Cerebellar cortex (tissue), 1 donor: ENCODE data around the gene CNIH1.
"Not testable (repeated sequence)": the region's sequence is repeated elsewhere in the genome, so short reads cannot be mapped to it uniquely, and the experiment has no call there.

Experiments
- DNase-seq: peaks from one replicate; pipeline ENCODE4 v3.0.0-alpha.2; 2015; ENCODE audit warnings: low spot score

Gene CNIH1

DNA sequence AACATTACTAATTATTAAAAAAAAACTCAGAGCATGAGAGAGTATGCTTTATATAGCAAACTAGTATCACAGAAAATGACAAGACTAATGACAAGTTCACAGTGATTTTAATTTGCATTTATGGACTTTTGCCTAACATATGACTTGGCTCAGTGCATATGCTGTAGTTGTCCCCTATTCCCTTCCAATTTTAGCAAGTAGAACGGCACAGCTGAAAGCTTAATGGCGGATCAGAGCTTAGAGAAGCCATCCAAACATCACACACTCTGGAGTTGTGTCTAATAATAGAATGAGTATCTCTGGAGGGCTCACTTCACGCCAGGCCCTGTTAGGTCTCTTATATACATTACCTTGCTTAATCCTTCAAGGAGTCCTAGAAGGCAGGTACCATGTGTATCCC lies 13.3 kb downstream of the CNIH1 start:
- no peak for DNase-seq

DNA sequence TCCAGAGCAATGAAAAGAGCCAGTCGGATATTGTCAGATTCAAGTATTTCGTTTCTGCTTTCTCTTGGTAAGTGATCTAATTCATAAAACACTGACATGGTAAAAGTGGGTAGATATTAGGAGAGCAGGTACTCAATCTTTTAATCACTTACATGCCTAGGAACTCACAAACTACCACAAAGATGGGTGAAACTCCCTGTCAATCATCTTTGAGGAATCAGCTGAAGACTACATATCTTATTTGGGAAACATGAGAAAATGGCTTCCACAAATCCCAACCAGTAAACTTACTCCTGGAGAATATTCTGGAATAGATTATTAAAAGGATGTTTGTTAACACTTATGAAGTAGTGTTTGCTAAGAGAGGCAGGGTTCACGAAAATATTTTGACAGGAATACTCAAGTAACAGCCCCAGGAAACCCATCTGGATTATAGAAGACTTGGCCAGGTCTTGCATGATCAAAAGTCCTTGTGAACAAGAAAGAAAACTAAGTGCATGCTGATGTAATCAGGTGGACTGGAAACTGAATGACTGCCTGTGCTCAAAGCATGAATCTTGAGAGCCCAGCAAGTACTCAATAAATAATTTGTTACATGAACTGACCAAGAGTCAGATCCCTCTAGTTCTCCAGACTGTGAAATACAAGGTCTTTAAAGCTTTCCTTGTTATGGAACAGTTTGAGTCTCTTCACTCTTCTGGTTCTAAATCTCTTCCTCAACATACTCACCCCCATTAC lies 15.5 kb downstream of the CNIH1 start:
- no peak for DNase-seq

DNA sequence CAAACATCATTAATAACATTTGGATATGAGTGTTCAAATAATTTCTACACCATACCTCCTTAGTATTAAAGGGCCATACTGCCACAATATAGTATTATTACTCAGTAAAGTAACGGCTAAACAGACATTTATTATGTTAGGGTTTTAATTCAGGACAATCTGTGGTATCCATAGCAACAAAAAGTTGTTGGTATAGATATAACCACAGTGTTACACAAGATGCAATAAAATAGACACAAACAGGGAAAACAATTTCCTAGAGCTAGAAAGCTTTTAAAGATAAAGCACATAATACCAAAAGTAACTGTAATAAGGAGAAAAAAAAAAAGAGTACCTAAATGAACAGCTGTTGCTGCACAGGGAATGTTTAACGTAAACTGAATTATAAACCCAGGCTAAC lies 16.1 kb downstream of the CNIH1 start:
- no peak for DNase-seq

DNA sequence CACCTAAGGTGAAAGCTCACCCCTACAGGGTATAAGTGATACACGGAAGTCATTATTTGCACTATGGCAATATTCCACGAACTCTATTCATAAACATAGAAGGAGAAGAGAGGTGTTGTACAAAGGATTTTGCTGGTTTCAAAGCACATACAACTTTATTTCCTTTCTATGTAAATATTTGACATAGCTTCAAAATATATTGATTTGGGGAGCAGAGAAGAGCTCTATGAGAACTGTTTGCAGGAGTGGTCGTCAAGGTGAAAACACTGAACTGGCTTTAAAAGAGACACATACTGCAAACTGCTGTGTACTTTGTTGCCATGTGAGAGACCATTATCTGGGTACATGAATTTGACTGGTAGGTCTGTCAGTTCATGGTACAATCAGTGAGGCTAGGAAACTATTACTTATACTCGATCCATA lies 16.7 kb downstream of the CNIH1 start:
- no peak for DNase-seq

DNA sequence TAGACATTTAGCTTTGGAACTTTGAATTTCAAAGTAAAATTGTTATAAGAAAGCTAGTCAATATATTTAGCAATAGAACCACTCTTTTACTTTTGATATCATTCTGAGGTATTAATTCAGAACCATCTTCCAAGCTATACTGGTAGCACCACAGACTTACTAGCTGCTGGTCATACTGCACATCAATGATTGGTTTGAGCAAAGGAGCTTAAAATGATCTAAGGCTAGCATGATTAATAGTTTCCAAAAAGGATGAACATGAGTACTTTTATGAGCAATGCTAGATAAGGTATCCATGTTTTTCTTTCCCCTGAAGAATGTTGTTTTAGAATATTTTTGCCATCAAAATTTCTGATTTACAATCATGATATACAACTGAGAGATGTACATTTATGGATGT lies 17.2 kb downstream of the CNIH1 start:
- no peak for DNase-seq

DNA sequence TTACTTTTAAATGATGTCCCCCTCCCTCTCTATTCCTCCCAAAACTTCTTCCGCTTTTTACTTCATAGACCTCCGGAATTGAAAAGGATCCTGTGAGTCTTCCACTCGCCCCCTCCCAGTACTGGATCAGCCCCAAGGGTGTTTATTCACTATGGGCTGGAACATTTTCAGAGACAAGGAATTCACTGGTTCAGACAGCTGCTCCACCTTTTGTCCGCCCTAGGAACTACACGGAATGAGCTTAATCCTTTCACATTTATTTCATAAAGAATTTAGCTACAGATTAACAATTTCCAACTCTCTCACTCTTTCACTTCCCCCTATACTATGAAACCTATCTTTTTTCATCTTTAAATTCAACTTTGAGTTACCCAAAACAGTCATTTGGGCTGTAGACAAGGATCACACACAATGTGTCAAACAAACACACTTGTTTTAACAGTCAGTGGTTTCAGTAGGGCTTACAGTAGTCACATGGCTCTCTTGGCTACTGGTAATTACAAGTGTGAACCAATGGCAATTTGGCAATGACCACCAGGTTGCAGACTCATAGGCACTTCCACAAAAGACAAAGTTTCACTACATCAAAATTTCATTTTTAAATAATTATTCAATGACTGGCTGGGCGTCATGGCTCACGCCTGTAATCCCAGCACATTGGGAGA lies 20.6 kb downstream of the CNIH1 start:
- peak; percentile 50 for DNase-seq

DNA sequence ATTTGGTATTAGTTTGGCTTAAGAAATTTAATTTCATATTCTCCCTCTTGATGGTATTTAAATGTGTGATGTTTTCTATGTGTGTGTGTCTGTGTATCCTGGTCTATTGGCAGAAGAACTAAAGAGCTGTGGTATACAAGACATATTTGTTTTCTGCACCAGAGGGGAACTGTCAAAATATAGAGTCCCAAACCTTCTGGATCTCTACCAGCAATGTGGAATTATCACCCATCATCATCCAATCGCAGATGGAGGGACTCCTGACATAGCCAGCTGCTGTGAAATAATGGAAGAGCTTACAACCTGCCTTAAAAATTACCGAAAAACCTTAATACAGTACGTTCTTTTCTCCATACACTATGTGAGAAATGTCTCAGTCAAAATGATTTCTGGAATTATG lies 29.8 kb downstream of the CNIH1 start:
- DNase-seq, result no peak

DNA sequence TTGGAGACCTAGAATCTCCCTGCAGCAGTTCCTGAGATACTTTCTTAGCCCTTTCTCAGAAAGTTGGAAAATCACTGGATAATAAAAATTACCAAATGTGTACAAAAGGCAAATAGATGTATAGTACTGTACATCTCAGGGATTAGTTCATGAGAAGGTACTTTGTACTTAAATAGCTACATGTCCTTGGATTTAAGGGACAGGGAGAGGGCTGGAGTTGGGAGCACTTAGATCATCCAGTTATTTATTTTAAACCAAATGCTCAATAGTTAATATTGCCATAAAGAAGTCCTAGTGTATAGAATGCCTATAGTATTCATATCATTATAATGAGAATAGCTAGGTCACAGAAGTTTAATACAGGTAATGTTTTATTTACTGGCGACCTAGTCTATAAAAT lies 31.0 kb downstream of the CNIH1 start:
- no peak for DNase-seq

DNA sequence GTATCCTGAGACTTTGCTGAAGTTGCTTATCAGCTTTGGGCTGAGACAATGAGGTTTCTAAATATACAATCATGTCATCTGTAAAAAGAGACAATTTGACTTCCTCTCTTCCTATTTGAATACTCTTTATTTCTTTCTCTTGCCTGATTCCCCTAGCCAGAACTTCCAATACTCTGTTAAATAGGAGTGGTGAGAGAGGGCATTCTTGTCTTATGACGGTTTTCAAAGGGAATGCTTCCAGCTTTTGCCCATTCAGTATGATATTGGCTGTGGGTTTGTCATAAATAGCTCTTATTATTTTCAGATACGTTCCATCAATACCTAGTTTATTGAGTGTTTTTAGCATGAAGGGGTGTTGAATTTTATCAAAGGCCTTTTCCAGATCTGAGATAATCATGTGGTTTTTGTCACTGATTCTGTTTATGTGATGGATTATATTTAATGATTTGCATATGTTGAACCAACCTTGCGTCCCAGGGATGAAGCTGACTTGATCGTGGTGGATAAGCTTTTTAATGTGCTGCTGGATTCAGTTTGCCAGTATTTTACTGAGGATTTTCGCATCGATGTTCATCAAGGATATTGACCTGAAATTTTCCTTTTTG lies 37.7 kb downstream of the CNIH1 start:
- DNase-seq, result not testable (repeated sequence)

DNA sequence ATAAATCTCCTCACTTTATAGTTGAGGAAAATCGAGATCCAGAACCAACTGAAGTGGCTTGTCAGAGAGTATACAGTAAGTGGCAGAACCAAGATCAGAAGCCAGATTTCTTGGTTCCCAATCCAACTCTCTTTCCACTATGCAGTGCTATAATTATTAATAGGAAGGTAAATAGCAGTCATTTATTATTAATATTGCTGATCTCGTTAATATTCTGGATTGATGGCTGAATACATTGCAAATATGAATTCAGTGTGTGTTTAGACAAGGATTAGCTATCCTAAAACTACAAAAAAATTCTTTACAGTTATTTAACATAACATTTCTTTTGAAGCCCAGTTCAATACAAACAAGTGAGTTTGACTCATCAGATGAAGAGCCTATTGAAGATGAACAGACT lies 41.6 kb downstream of the CNIH1 start:
- no peak for DNase-seq

DNA sequence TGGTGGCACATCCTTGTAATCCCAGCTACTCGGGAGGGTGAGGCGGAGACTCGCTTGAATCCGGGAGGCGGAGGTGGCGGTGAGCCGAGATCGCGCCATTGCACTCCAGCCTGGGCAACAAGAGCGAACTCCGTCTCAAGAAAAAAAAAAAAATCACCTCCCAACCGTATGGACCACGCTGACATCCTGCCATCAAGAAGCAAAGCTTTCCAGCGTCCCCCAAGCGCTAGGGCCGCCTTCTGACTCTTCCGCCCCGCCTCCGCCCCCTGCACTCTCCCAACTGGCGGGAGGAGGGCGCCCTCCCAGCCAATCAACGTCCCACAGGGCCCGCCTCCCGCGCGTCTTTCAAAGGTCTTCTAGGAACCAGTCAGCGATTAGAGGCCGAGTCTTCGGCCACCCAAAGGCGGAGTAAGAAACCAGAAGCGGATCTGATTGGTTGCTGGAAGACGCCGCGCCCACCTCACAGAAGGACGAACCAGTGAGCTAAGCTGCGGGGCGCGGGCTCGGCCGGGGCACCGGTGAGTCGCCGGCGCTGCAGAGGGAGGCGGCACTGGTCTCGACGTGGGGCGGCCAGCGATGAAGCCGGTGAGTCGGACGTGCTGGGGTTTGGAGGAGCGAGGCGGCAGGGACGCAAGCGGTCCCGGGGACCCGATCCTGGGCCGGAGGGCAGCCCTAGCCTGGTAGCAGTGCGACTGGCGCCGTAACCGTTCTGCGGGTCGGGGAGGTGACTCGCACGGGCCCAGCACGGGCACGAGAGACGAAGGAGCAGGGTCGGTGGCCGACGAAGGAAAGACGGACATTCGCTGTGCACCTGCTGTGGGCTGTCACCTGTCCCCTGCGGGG lies 44.5 kb downstream of the CNIH1 start, which contains the start of gene CDKN3:
CDKN3 (plus strand) TSS at position 515 of the 843 bp plus-strand sequence; CDS start at position 577, 62 bp downstream.
- DNase-seq, result peak; percentile 100

DNA sequence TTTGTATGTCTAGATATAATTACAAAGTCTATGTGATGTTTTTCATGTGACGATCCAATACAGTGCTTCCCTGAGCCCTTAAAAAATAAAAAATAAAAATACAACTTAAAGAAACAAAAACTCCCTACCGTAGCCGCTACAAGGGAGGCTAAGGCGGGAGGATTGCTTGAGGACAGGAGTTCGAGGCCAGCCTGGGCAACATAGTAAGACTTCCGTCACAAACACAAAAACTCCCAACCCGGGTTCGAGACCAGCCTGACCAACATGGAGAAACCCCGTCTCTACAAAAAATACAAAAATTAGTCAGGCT lies 45.0 kb downstream of the CNIH1 start:
- no peak for DNase-seq

DNA sequence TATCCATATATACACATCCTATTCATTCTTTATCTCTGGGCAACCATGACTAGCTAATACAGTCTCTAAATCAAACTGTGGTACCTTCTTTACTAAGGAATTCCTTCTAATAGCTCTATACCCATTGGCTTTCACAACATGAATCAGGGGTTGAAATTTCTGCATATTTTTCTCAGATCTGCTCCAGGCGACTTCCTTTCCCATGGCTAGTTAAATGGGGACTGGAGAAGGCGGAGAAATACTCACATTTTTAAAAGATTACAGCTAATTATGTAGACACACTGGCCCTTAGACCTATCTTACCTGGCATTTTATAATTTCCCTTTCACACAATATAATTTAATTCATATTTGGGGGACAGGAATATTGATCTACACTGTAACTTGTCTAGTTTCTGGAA lies 45.5 kb downstream of the CNIH1 start:
- DNase-seq, result no peak

DNA sequence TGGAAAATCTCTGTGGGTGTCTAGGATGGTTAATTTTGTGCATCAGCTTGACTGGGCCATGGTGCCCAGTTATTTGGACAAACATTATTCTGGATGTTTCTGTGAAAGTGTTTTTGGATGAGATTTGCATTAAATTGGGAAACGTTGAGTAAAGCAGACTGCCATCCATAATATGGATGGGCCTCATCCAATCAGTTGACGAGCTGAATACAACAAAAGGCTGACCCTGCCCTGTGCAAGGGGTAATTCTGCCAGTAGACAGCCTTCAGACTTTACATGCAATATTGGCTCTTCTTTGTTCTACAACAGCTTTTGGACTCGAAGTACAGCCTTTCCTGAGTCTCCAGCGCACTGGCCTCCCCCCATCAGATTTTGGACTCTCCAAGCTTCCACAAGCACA lies 45.9 kb downstream of the CNIH1 start:
- no peak for DNase-seq

DNA sequence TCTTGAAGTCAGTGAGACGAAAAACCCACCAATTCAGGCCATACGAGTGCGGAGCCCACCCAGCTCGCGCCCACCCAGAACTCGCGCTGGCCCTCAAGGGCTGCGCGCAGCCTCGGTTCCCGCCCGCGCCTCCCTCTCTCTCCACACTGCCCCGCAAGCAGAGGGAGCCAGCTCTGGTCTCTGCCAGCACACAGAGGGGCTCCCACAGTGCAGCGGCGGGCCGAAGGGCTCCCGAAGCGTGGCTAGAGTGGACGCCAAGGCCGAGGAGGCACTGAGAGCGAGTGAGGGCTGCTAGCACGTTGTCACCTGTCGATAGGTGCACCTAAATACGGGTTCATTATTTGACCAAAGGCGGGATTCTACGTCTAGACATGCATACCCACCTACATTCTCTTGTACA lies 46.6 kb downstream of the CNIH1 start:
- DNase-seq, result no peak

DNA sequence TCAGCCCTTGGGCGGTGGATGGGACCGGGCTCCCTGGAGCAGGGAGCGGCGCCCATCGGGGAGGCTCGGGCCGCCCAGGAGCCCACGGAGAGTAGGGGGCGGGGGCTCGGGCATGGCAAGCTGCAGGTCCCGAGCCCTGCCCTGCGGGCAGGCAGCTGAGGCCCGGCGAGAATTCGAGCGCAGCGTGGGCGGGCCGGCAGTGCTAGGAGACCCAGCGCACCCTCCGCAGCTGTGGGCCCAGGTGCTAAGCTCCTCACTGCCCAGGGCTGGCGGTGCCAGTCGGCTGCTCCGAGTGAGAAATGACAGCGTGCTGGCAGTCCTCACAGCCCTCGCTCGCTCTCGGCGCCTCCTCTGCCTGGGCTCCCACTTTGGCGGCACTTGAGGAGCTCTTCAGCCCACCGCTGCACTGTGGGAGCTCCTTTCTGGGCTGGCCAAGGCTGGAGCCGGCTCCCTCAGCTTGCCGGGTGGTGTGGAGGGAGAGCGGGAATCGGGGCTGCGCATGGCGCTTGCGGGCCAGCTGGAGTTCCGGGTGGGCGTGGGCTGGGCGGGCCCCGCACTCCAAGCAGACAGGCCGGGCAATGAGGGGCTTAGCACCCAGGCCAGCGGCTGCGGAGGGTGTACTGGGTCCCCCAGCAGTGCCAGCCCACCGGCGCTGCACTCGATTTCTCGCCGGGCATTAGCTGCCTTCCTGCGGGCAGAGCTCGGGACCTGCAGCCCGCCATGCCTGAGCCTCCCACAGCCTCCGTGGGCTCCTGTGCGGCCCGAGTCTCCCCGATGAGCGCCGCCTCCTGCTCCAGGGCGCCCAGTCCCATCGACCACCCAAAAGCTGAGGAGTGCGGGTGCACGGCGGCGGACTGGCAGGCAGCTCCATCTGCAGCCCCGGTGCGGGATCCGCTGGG lies 47.9 kb downstream of the CNIH1 start:
- DNase-seq, result not testable (repeated sequence)

DNA sequence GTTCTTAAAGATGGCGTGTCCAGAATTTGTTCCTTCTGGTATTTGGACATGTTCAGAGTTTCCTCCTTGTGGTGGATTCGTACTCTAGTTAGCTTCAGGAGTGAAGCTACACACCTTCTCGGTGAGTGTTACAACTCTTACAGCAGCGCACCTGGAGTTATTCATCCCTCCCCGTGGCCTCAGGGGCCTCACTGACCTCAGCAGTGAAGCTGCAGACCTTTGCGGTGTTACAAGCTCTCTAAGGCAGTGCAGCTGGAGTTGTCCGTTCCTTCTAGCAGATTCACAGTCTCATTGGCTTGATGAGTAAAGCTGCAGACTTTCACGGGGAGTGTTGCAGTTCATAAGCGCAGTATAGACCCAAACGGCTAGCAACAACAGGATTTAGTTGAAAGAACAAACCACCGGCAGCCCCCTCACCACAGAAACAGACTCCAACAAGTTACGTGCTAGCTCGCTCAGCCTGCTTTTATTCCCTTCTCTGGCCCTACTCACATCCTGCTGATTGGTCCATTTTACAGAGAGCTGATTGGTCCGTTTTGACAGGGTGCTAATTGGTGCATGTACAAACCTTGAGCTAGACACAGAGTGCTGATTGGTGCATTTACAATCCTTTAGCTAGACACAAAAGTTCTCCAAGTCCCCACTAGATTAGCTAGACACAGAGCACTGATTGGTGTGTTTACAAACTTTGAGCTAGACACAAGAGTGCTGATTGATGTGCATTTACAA lies 48.9 kb downstream of the CNIH1 start:
- no peak for DNase-seq

DNA sequence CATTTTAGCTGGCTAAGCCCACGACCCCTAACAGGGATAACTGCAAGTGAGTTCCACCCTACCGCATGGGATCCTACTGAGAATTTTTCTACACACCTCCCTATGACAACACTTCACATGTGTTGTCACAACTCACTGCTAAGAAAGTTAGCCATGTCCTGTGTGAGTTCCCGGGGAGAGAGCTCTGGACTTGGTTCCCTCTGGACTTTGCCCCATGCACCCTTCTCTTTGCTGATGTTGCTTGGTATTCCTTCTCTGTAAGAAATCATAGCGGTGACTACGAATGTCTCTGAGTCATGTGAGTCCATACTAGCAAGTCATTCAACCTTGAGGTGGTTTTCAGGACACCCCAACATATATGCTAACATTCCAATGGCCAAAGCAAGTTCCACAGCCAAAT lies 53.8 kb downstream of the CNIH1 start:
- DNase-seq, result no peak

DNA sequence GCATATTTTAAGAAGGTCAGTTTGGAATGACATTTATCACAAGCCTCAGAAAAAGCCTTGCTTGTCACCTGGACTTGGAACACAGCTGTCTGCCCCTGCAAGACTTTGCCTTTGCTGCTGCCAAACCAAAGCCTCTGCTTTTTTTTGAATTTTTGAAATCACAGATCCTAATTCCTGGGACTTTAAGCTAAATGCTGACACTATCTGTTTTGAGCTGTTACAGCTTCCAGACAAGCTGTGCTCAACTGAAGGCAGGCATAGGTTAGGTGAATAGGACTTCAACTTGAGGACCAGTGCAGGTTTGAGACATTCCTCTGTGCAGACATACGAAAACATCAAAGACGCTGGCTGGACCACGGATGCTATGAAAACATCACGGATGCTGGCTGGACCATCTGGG lies 55.6 kb downstream of the CNIH1 start:
- DNase-seq, result no peak

DNA sequence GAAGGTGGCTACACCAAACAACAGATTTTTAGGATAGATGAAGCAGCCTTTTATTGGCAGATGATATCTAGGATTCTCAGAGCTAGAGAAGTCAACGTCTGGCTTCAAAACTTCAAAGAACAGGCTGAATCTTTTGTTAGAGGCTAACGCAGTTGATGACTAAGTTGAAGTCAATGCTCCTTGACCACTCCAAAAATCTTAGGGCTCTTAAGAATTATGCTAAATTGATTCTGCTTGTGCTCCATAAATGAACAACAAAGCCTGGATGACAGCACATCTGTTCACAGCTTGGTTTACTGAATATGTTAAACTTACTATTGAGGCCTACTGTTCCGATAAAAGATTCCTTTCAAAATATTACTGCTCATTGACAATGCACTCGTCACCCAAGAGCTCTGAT lies 57.3 kb downstream of the CNIH1 start:
- DNase-seq, result no peak

DNA sequence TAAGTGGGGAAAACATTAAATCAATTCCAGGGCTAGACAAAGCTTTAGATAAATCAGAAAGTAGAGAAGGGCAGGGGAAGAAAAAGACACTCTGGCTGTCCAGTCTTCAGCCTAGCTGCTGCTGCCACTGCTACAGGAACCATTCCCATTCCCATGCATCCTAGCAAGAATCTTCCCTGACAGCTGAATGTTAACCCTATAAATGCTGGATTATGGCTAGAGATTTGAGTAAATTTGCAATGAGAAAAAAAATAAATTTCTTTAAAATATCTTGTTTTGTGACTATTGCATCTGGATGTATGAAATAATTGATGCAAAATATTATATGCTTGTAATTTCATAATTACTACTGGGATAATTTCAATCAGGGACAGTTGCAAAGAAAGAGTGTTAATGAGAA lies 59.4 kb downstream of the CNIH1 start:
- DNase-seq, result no peak
